Neuronal stem cell (in vitro differentiated cells): ENCODE data around the gene VAMP2.

Source experiments
- DNase-seq: peaks from one replicate; pipeline ENCODE4 v3.0.0-alpha.2; 2013; ENCODE audit warnings: low spot score
- H2AFZ ChIP-seq: one replicate; pipeline ENCODE4 v1.6.1; 2013; ENCODE audit warnings: mild to moderate bottlenecking, low read length, inconsistent platforms
- H2AK5ac ChIP-seq: 2 replicates; pipeline ENCODE4 v1.6.1; 2013; ENCODE audit warnings: low read depth, mild to moderate bottlenecking, inconsistent platforms, low read length, moderate library complexity, mixed read lengths
- H2BK120ac ChIP-seq: 2 replicates; pipeline ENCODE4 v1.6.1; 2013; ENCODE audit warnings: low read depth, mild to moderate bottlenecking, inconsistent platforms, low read length, moderate library complexity, mixed read lengths
- H2BK12ac ChIP-seq: one replicate; pipeline ENCODE4 v1.6.1; 2013; ENCODE audit warnings: low read length, inconsistent platforms
- H2BK15ac ChIP-seq: 2 replicates; pipeline ENCODE4 v1.6.1; 2013; ENCODE audit warnings: mild to moderate bottlenecking, low read length, inconsistent platforms, mixed read lengths
- H2BK5ac ChIP-seq: one replicate; pipeline ENCODE4 v1.6.1; 2013; ENCODE audit warnings: inconsistent platforms, mild to moderate bottlenecking, low read length, moderate library complexity
- H3K14ac ChIP-seq: one replicate; pipeline ENCODE4 v1.6.1; 2013; ENCODE audit warnings: low read length, inconsistent platforms
- H3K18ac ChIP-seq: 2 replicates; pipeline ENCODE4 v1.6.1; 2013; ENCODE audit warnings: low read length, inconsistent platforms
- H3K23ac ChIP-seq: 2 replicates; pipeline ENCODE4 v1.6.1; 2013; ENCODE audit warnings: low read depth, mild to moderate bottlenecking, mixed read lengths, low read length, inconsistent platforms; ENCODE audit not compliant: poor library complexity
- H3K27ac ChIP-seq: replicated peaks from 3 replicates; pipeline ENCODE4 v1.5.1; 2013; ENCODE audit warnings: low read length, inconsistent platforms
- H3K27me3 ChIP-seq, 3 experiments: 2 replicates each; pipeline ENCODE4 v1.6.1; 2013; ENCODE audit warnings: low read length in 3 of 3, mild to moderate bottlenecking in 2 of 3, inconsistent platforms in 1 of 3, low read depth in 1 of 3, mixed read lengths in 1 of 3, moderate library complexity in 1 of 3; ENCODE audit not compliant: control insufficient read depth in 3 of 3, insufficient read depth in 3 of 3
- H3K36me3 ChIP-seq, 2 donors: replicated peaks in 1 of 2; 2 replicates each; pipeline ENCODE4 v1.6.1; 2013; ENCODE audit warnings: low read length in 2 of 2; ENCODE audit not compliant: control insufficient read depth in 2 of 2, insufficient read depth in 2 of 2
- H3K4ac ChIP-seq: 2 replicates; pipeline ENCODE4 v1.6.1; 2013; ENCODE audit warnings: inconsistent platforms, mild to moderate bottlenecking, low read length, moderate library complexity
- H3K4me1 ChIP-seq, 2 donors: 1 replicate in 1 of 2; 2 replicates in 1 of 2; pipeline ENCODE4 v1.6.1; 2013; ENCODE audit warnings: low read length in 2 of 2, low read depth in 1 of 2; ENCODE audit not compliant: control insufficient read depth in 2 of 2, insufficient read depth in 1 of 2
- H3K4me2 ChIP-seq: one replicate; pipeline ENCODE4 v1.6.1; 2013; ENCODE audit warnings: mild to moderate bottlenecking, low read length, inconsistent platforms; ENCODE audit not compliant: insufficient read depth, poor library complexity, severe bottlenecking
- H3K4me3 ChIP-seq, 2 donors: 2 replicates each; pipeline ENCODE4 v1.5.1; 2013; ENCODE audit warnings: low read length in 2 of 2, mild to moderate bottlenecking in 2 of 2, inconsistent platforms in 1 of 2, moderate library complexity in 1 of 2
- H3K79me1 ChIP-seq: one replicate; pipeline ENCODE4 v1.6.1; 2013; ENCODE audit warnings: low read depth, mild to moderate bottlenecking, inconsistent platforms, low read length, moderate library complexity
- H3K9ac ChIP-seq: one replicate; pipeline ENCODE4 v1.6.1; 2013; ENCODE audit warnings: mild to moderate bottlenecking, low read depth, low read length, inconsistent platforms; ENCODE audit not compliant: poor library complexity
- H3K9me3 ChIP-seq, 2 donors: replicated peaks in 1 of 2; 2 replicates each; pipeline versions ENCODE3 to v1.6.1; 2013; ENCODE audit warnings: low read length in 2 of 2, mild to moderate bottlenecking in 2 of 2, inconsistent platforms in 1 of 2, low read depth in 1 of 2, mixed read lengths in 1 of 2, moderate library complexity in 1 of 2; ENCODE audit not compliant: control insufficient read depth in 2 of 2, insufficient read depth in 1 of 2
- H4K8ac ChIP-seq: one replicate; pipeline ENCODE4 v1.6.1; 2013; ENCODE audit warnings: low read depth, mild to moderate bottlenecking, inconsistent platforms, low read length, moderate library complexity
- H4K91ac ChIP-seq: one replicate; pipeline ENCODE4 v1.6.1; 2013; ENCODE audit warnings: low read length, low read depth, mild to moderate bottlenecking, inconsistent platforms; ENCODE audit not compliant: poor library complexity
- WGBS, 2 donors: extraction: QIAGEN DNeasy Blood & Tissue Kit; methylation state at CpG; one replicate each; pipeline ENCODE4 v1.1.7; 2013; ENCODE audit warnings: missing lambda C conversion rate in 2 of 2, mixed read lengths in 1 of 2; ENCODE audit not compliant: insufficient read length in 2 of 2, insufficient replicate concordance in 1 of 2; ENCODE audit errors: extremely low coverage in 2 of 2; 5-methylcytosine and 5-hydroxymethylcytosine counted together

VAMP2 gene

DNA sequence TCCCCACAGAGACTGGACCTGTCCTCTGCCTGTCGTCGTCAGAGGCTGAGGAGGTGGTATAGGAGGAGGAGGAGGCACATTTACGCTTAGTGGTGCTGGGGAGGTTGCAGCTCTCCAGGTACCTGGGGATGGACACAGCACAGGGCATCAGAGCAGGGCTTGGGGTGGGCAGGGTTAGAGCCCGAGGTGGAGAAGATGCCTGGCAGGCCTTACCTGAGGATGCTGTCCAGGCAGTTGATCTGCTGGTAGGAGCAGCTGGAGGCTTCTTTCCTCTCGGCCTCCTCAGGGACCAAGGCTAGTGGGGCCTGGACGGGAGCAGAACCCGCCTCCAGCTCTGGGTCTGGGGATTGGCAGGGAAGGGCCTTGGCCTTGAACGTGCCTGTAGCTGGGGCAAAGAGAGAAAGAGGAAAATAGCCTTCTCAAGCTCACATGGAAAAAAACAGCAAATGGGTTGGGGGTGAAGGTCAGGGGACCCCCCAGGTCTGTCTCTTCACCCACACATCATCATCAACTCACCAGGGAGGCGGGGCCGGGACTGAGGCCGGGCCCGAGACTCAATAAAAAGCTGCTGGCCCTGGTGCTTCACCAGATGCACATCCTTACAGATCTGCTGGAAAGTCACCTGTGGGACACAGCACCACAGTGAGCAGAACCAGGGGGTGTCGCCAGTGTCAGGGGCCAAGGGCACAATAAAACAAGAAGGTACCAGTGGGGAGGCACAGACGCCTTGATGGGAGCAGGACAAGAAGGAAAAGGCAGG is 16.2 kb downstream of the VAMP2 start:
- Histone ChIP-seq H3K27me3 (no peaks in the 10 kb centered on the region), H2BK120ac (no peak overlapping the region), H3K27ac (no peak overlapping the region), H3K9ac (no peak overlapping the region), H3K4me3 (no peak overlapping the region), H3K79me1 (peaks cover 12% of the 10 kb centered on the region), H2BK5ac (no peak overlapping the region), H3K18ac (no peak overlapping the region), H3K4me1 (peaks cover 4% of the 10 kb centered on the region in 2 donors), H4K8ac (no peak overlapping the region), H2AFZ (no peak overlapping the region), H4K91ac (no peak overlapping the region), H3K9me3 (no peaks in the 10 kb centered on the region), H2BK15ac (no peak overlapping the region), H3K36me3 (peaks cover 65 to 81% of the 10 kb centered on the region in 2 donors), H2AK5ac (no peak overlapping the region), H3K4ac (no peak overlapping the region), H2BK12ac (no peak overlapping the region), H3K23ac (peak overlapping the region; percentile 25), H3K4me2 (no peak overlapping the region), H3K14ac (no peak overlapping the region)
- no peak for DNase-seq
- WGBS, 2 donors: no CpG with 5 or more reads among the region's 14 CpGs

DNA sequence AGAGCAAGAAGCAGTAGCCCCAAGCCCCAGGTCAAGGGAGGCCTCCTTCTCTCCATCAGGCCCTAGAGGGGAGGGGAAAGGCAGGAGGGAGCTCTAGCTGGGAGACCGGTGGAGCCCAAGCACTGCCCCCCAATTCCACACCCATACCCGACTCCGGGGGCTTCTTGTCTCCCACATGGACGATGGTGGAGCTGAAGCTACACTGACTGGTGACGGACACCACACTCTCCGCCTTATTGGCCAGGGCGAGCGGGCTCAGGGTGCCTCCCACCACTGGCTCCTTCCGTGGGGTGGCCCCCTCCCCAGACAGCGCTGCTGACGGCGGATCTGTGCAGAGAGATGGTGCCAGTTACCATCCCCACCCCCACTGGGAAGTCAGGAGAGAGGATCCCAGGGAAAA is 16.9 kb downstream of the VAMP2 start:
- H3K4me1 ChIP-seq: peaks cover 2 to 3% of the 10 kb centered on the region in 2 donors
- no peak overlapping the region for H3K14ac ChIP-seq
- H2AFZ ChIP-seq: no peak overlapping the region
- H3K23ac ChIP-seq: no peak overlapping the region
- H3K9me3 ChIP-seq: no peaks in the 10 kb centered on the region
- no peak overlapping the region for H4K91ac ChIP-seq
- WGBS, 2 donors: no CpG with 5 or more reads among the region's 12 CpGs
- no peak overlapping the region for H3K4me2 ChIP-seq
- H4K8ac ChIP-seq: no peak overlapping the region
- H2BK15ac ChIP-seq: no peak overlapping the region
- no peaks in the 10 kb centered on the region for H3K27me3 ChIP-seq
- H3K18ac ChIP-seq: no peak overlapping the region
- H2BK120ac ChIP-seq: no peak overlapping the region
- H3K79me1 ChIP-seq: peaks cover 11% of the 10 kb centered on the region
- no peak overlapping the region for H2AK5ac ChIP-seq
- no peak for DNase-seq
- H2BK5ac ChIP-seq: no peak overlapping the region
- no peak overlapping the region for H3K9ac ChIP-seq
- no peak overlapping the region for H3K4me3 ChIP-seq
- no peak overlapping the region for H3K27ac ChIP-seq
- H3K36me3 ChIP-seq: peaks cover 71 to 88% of the 10 kb centered on the region in 2 donors
- H3K4ac ChIP-seq: no peak overlapping the region
- no peak overlapping the region for H2BK12ac ChIP-seq

DNA sequence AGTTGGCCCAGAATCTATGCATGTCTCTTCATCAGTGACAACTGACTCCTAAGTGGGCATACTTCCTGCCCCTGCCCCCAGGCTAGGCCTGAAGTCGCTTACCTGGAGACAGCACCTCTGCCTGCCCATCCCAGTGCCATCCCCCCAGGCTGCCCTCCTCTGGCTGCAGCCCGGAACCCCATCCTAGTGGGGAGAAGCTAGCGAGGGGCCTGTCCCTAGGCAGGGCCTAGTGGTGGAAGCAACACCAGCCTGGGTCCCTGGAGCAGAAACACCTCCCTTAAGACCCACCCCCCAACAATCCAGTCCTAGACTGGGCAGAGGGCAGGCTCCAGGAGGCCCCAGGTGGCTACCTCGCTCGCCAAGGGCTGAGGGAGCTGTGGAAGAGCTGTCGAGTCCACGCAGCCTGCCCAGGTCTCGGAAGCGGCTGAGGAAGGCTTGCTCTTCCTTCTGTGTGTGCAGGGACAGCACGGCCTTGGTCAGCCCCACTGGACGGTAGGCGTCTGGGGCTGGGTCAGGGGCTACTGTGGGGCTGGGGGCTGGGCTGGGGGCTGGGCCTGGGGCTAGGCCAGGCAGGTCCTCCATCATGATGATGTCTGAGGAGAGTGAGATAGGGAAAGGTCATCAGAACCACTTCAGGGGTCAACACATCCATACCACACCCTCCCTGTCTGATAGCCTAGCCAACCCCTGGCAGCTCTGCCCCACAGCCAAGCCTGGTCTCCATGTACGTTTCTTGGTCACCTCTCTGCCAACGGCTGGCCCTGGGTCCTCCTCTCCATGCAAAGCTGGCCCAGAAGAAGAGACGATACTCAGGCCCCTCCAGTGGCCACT is 18.1 kb downstream of the VAMP2 start:
- no peak overlapping the region for H3K27ac ChIP-seq
- H3K23ac ChIP-seq: no peak overlapping the region
- no peak overlapping the region for H4K8ac ChIP-seq
- no peak overlapping the region for H2AK5ac ChIP-seq
- peaks cover 0 to 2% of the 10 kb centered on the region in 2 donors for H3K4me1 ChIP-seq
- H2BK12ac ChIP-seq: no peak overlapping the region
- H3K79me1 ChIP-seq: peaks cover 6% of the 10 kb centered on the region
- no peak overlapping the region for H3K4ac ChIP-seq
- no peak overlapping the region for H3K9ac ChIP-seq
- H2AFZ ChIP-seq: no peak overlapping the region
- no peaks in the 10 kb centered on the region for H3K27me3 ChIP-seq
- H3K18ac ChIP-seq: no peak overlapping the region
- no peak overlapping the region for H4K91ac ChIP-seq
- H2BK5ac ChIP-seq: peak overlapping the region; percentile 24
- H3K9me3 ChIP-seq: no peaks in the 10 kb centered on the region
- no peak overlapping the region for H2BK15ac ChIP-seq
- no CpG with 5 or more reads among the region's 15 CpGs for WGBS, 2 donors
- H3K36me3 ChIP-seq: peaks cover 73 to 91% of the 10 kb centered on the region in 2 donors
- H2BK120ac ChIP-seq: no peak overlapping the region
- no peak for DNase-seq
- no peak overlapping the region for H3K4me2 ChIP-seq
- no peak overlapping the region for H3K14ac ChIP-seq
- H3K4me3 ChIP-seq: no peak overlapping the region
